A549 (cell line): ENCODE data around the gene CEP162. TPM values are rescaled to one million over a fixed set of nuclear protein-coding genes. Genes with fewer than 3 reads are reported as not detected.

Experiments
- ATAC-seq, 2 experiments: fragments of 200-7000 bp in 1 of 2; fragments of >200 bp in 1 of 2; cut with Nextera tagmentation in 1 of 2; cut with Tn5 transposase in 1 of 2; 3 replicates each; pipeline versions ENCODE4 v1.8.0 to v1.9.1; 2018 to 2020; ENCODE audit warnings: mild to moderate bottlenecking in 1 of 2, moderate library complexity in 1 of 2
- CTCF ChIA-PET: fragments of 300-600 bp; sonication (Branson Sonifier 250); formaldehyde crosslinking; extraction: SDS; loops from one replicate; lab custom pipeline; 2021; ENCODE audit warnings: antibody characterized with exemption, inconsistent platforms; lab: Yijun Ruan, JAX
- POLR2A ChIA-PET: fragments of 350-600 bp; formaldehyde crosslinking; extraction: SDS; loops from one replicate; lab custom pipeline; 2021; ENCODE audit warnings: antibody characterized with exemption, inconsistent platforms; lab: Yijun Ruan, JAX
- DNase-seq, 2 experiments: peaks; one replicate each; pipeline versions ENCODE4 v3.0.0 to v3.0.0-alpha.2; 2011 to 2016; ENCODE audit warnings: low read depth in 1 of 2, low spot score in 1 of 2
- FAIRE-seq: peaks from 2 replicates; lab custom pipeline; 2011; peaks lifted over from hg19 to GRCh38; lab: Jason Lieb, UNC
- H3K27ac ChIP-seq, 2 experiments: fragments of >200 bp; sonication (Bioruptor Twin); formaldehyde crosslinking; 3 replicates each; pipeline ENCODE4 v1.5.1; 2016 to 2017
- H3K4me1 ChIP-seq: fragments of >200 bp; sonication (Bioruptor Twin); formaldehyde crosslinking; 3 replicates; pipeline ENCODE4 v1.6.1; 2016
- H3K4me2 ChIP-seq: fragments of >200 bp; sonication (Bioruptor Twin); formaldehyde crosslinking; 3 replicates; pipeline ENCODE4 v1.6.1; 2016
- H3K4me3 ChIP-seq: fragments of >200 bp; sonication (Bioruptor Twin); formaldehyde crosslinking; 3 replicates; pipeline ENCODE4 v1.5.1; 2016
- H3K9me3 ChIP-seq: fragments of >200 bp; sonication (Bioruptor Twin); formaldehyde crosslinking; 3 replicates; pipeline ENCODE4 v1.6.1; 2016
- CBX8 ChIP-seq: fragments of 200-600 bp; sonication (generic); IDR thresholded peaks from 2 replicates; pipeline ENCODE4 v1.6.1; 2016
- E2F6 ChIP-seq: IDR thresholded peaks from 2 replicates; pipeline ENCODE4 v1.6.1; 2012; ENCODE audit warnings: low read depth, borderline replicate concordance
- EHF ChIP-seq: fragments of 250-450 bp; sonication (Bioruptor Pico); IDR thresholded peaks from 2 replicates; pipeline ENCODE4 v1.5.0; 2020; ENCODE audit warnings: mild to moderate bottlenecking
- FOSL2 ChIP-seq, 2 experiments: fragments of 450-650 bp in 1 of 2; fragments of >200 bp in 1 of 2; sonication (Bioruptor Twin) in 1 of 2; formaldehyde crosslinking; IDR thresholded peaks; 2 replicates each; pipeline versions ENCODE4 v1.5.0 to v1.6.1; 2016 to 2020; ENCODE audit warnings: mild to moderate bottlenecking in 1 of 2, moderate library complexity in 1 of 2
- GATA3 ChIP-seq: IDR thresholded peaks from 2 replicates; pipeline ENCODE4 v1.6.1; 2012; ENCODE audit warnings: borderline replicate concordance
- HOXB13 ChIP-seq: fragments of 250-450 bp; sonication (Bioruptor Pico); IDR thresholded peaks from 2 replicates; pipeline ENCODE4 v1.5.0; 2020; ENCODE audit warnings: low read depth, mild to moderate bottlenecking, moderate library complexity
- HOXB5 ChIP-seq: fragments of 250-450 bp; sonication (Bioruptor Pico); IDR thresholded peaks from 2 replicates; pipeline ENCODE4 v1.5.0; 2020; ENCODE audit warnings: mild to moderate bottlenecking, moderate library complexity
- JUN ChIP-seq, 2 experiments: fragments of >200 bp; sonication (Bioruptor Twin); formaldehyde crosslinking; IDR thresholded peaks; 2 replicates in 1 of 2; 3 replicates in 1 of 2; pipeline ENCODE4 v1.6.1; 2016 to 2017
- KDM1A ChIP-seq: fragments of 200-600 bp; sonication (generic); IDR thresholded peaks from 2 replicates; pipeline ENCODE4 v1.6.1; 2016; ENCODE audit warnings: low read depth, mild to moderate bottlenecking
- MAFK ChIP-seq: fragments of 450-650 bp; IDR thresholded peaks from 2 replicates; pipeline ENCODE4 v1.6.1; 2014; ENCODE audit not compliant: partially characterized antibody
- MAX ChIP-seq: IDR thresholded peaks from 2 replicates; pipeline ENCODE4 v1.6.1; 2012
- NFE2L2 ChIP-seq: fragments of 150-350 bp; conservative IDR thresholded peaks from 2 replicates; pipeline ENCODE4 v1.6.1; 2014; ENCODE audit warnings: low read length
- POLR2A ChIP-seq: IDR thresholded peaks from 2 replicates; pipeline ENCODE4 v1.6.1; 2012; ENCODE audit warnings: mild to moderate bottlenecking, low read length
- RAD21 ChIP-seq, 2 experiments: fragments of >200 bp in 1 of 2; sonication (Bioruptor Twin) in 1 of 2; formaldehyde crosslinking in 1 of 2; IDR thresholded peaks in 1 of 2; conservative IDR thresholded peaks in 1 of 2; 2 replicates in 1 of 2; 3 replicates in 1 of 2; pipeline ENCODE4 v1.6.1; 2012 to 2018; ENCODE audit warnings: inconsistent platforms in 1 of 2
- RCOR1 ChIP-seq: fragments of 150-350 bp; IDR thresholded peaks from 2 replicates; pipeline ENCODE4 v1.6.1; 2014; ENCODE audit warnings: antibody characterized with exemption, low read length, low read depth
- RNF2 ChIP-seq: fragments of 200-600 bp; sonication (generic); IDR thresholded peaks from 2 replicates; pipeline ENCODE4 v1.6.1; 2016; ENCODE audit warnings: low read depth, mild to moderate bottlenecking, antibody characterized with exemption, moderate library complexity, borderline replicate concordance
- SMC3 ChIP-seq: fragments of >200 bp; sonication (Bioruptor Twin); formaldehyde crosslinking; IDR thresholded peaks from 3 replicates; pipeline ENCODE4 v1.6.1; 2018; ENCODE audit warnings: inconsistent platforms
- ZFP36 ChIP-seq: fragments of 450-650 bp; IDR thresholded peaks from 2 replicates; pipeline ENCODE4 v1.6.1; 2014; ENCODE audit warnings: borderline replicate concordance; ENCODE audit not compliant: partially characterized antibody
- ZNF302 ChIP-seq: fragments of 250-450 bp; sonication (Bioruptor Pico); IDR thresholded peaks from 2 replicates; pipeline ENCODE4 v1.9.0; 2021; ENCODE audit warnings: inconsistent platforms, mild to moderate bottlenecking, moderate library complexity
- ZSCAN20 ChIP-seq: fragments of 250-450 bp; sonication (Bioruptor Pico); IDR thresholded peaks from 2 replicates; pipeline ENCODE4 v1.8.0; 2022; ENCODE audit warnings: mild to moderate bottlenecking, moderate library complexity
- WGBS: methylation state at CpG from one replicate; pipeline ENCODE4 v1.1.6; 2017; ENCODE audit errors: missing lambda C conversion rate; 5-methylcytosine and 5-hydroxymethylcytosine counted together
- polyA plus RNA-seq, 4 experiments: library from polyadenylated mRNA; depleted of rRNA in 3 of 4; stranded (reverse); fragments of >200 nt; fragmentation: RNase III in 1 of 4; extraction: RNeasy Plus Mini Kit Qiagen cat#74134 plus additional on column Dnase treatment in 1 of 4; gene quantifications; 2 replicates in 3 of 4; 3 replicates in 1 of 4; pipeline ENCODE4 v1.2.3, GENCODE V29; 2011 to 2017
- TF ChIP-seq, protein P1 (sequence below): fragments of 250-450 bp; sonication (Bioruptor Pico); IDR thresholded peaks from 2 replicates; pipeline ENCODE4 v1.5.0; 2020; ENCODE audit warnings: low read depth, mild to moderate bottlenecking, moderate library complexity

Gene CEP162
- polyA plus RNA-seq, 2 of the 4 experiments (the other 2 are of a cell fraction): 2.1 to 2.3 TPM

DNA sequence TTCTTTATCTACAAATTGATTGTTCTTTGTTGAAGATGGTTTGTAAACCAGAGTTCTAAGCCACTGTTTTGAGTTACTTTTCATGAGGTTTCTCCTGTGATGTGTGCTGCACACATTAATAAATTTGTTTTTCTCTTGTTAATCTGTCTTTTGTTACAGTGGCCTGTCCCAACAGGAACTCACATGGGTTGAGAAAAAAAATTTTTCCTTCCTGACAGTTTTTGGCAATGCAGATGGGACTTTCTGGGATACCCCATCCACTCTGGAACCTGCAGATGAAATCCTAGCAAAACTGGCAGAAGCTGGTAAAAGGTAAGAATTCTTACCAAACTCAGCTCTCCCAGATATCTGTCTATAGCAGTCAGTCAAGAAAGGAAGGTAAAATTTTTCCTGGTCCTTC is 88.1 kb downstream of the CEP162 start:
- ATAC-seq (no peak), FAIRE-seq (no peak)

GRCh38 chr6:84137989-84138575 is 89.4 kb downstream of the CEP162 start:
- no peak overlapping the region for H3K4me3 ChIP-seq
- H3K4me2 ChIP-seq: no peak overlapping the region
- ChIA-PET CTCF (no interaction called here), POLR2A (no interaction called here)
- DNase-seq (no peak), ATAC-seq (no peak), FAIRE-seq (no peak)
- no peak for TF ChIP-seq NFE2L2
- no peak for TF ChIP-seq ZNF302 (CRISPR knock-in tag)
- no peak for TF ChIP-seq JUN (IDR thresholded peaks at IDR 0.05)
- 75% methylated on average over 2 of the region's 2 CpGs for WGBS
- no peaks in the 10 kb centered on the region for H3K4me1 ChIP-seq
- no peaks in the 10 kb centered on the region for H3K9me3 ChIP-seq
- no peak overlapping the region for H3K27ac ChIP-seq

More for the DNA sequence above, 88.1 kb downstream of the CEP162 start:
- Histone ChIP-seq H3K4me3 (no peak overlapping the region), H3K4me2 (no peak overlapping the region), H3K27ac (no peak overlapping the region), H3K4me1 (no peaks in the 10 kb centered on the region), H3K9me3 (no peaks in the 10 kb centered on the region)
- no peak for DNase-seq
- CTCF ChIA-PET: no interaction called here
- POLR2A ChIA-PET: no interaction called here
- no peak for TF ChIP-seq RCOR1
- no peak for TF ChIP-seq HOXB13 (CRISPR knock-in tag)
- TF ChIP-seq GATA3: no peak
- no peak for TF ChIP-seq RNF2
- TF ChIP-seq, protein P1, sequence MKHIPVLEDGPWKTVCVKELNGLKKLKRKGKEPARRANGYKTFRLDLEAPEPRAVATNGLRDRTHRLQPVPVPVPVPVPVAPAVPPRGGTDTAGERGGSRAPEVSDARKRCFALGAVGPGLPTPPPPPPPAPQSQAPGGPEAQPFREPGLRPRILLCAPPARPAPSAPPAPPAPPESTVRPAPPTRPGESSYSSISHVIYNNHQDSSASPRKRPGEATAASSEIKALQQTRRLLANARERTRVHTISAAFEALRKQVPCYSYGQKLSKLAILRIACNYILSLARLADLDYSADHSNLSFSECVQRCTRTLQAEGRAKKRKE: no peak
- TF ChIP-seq MAX: no peak
- no peak for TF ChIP-seq EHF (CRISPR knock-in tag)
- no peak for TF ChIP-seq KDM1A

DNA sequence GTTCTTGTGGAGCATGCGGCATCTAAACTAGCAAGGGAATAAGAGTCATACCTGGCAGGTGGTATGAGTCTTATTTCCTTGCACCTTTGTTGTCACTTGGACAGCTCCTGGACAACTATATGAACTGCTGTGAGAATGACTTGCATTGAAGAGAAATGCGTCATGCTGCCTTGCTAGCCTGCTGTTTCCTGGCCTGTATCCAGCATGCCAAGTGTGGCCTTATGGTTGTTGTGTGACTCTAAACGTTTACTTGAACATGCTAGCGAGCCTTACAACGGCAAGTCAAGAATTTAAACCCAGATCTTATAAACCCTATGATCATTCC is 90.4 kb downstream of the CEP162 start:
- FAIRE-seq: no peak
- 78% methylated on average over 5 of the region's 5 CpGs for WGBS
- no peak for DNase-seq
- H3K27ac ChIP-seq: no peak overlapping the region
- no peak for TF ChIP-seq CBX8
- TF ChIP-seq SMC3: no peak
- no peak for TF ChIP-seq POLR2A
- no peak for TF ChIP-seq HOXB5 (CRISPR knock-in tag)
- no peak for TF ChIP-seq RNF2
- no peak for TF ChIP-seq ZFP36
- TF ChIP-seq MAFK: no peak
- TF ChIP-seq FOSL2 (IDR thresholded peaks at IDR 0.05): no peak
- no peak for TF ChIP-seq FOSL2 (CRISPR knock-in tag; IDR thresholded peaks at IDR 0.05)
- TF ChIP-seq ZNF302 (CRISPR knock-in tag): no peak
- no peak for TF ChIP-seq ZSCAN20 (CRISPR knock-in tag)
- no peak for TF ChIP-seq KDM1A
- no peak for TF ChIP-seq E2F6
- no peak for TF ChIP-seq RAD21 (conservative IDR thresholded peaks at IDR 0.05 in 1 of 2, IDR thresholded peaks at IDR 0.05 in 1 of 2)
- TF ChIP-seq, all 56 proteins: peak for 0
- no peak overlapping the region for H3K4me3 ChIP-seq
- no peak for ATAC-seq
- H3K4me1 ChIP-seq: no peaks in the 10 kb centered on the region
- CTCF ChIA-PET: no interaction called here
- POLR2A ChIA-PET: no interaction called here
- H3K4me2 ChIP-seq: no peak overlapping the region
- no peaks in the 10 kb centered on the region for H3K9me3 ChIP-seq
